SK-MEL-5 (cell line): Measurements from ENCODE around the gene PDRG1. TPM values are rescaled to one million over a fixed set of nuclear protein-coding genes. Genes with fewer than 3 reads are reported as not detected.

Experiments used
- small RNA-seq, 2 experiments: library from RNA; depleted of rRNA; stranded (forward); fragments of <200 nt; gene quantifications; one replicate each; pipeline ENCODE3, GENCODE V24; 2014
- total RNA-seq: library from RNA; depleted of rRNA; stranded (reverse); fragments of >200 nt; shearing (Covaris generic); gene quantifications from 2 replicates; pipeline ENCODE4 v1.2.3, GENCODE V29; 2014; rRNA removed

PDRG1 gene
- total RNA-seq, 1 experiment from 2014 or later, result 13.9 TPM

Small RNA genes within 50 kb of the gene (small RNA-seq; reads per million reads assigned to genes)
- gene RNU1-94P, result 0.02 to 0.05 reads per million in 2 experiments

Other genes starting within 250 kb of the PDRG1 start
- gene BCL2L1, start 229.2 kb downstream of the PDRG1 start, total RNA-seq, result 79.5 and 81.5 TPM in 2 replicates
- 69.1 and 74.2 TPM in 2 replicates for gene TPX2, start 212.8 kb downstream of the PDRG1 start, total RNA-seq
- not detected in 2 replicates for gene MYLK2, start 132.7 kb downstream of the PDRG1 start, total RNA-seq
- gene FOXS1, start 106.4 kb downstream of the PDRG1 start, total RNA-seq, result not detected in 2 replicates
- gene DUSP15, start 81.5 kb downstream of the PDRG1 start, total RNA-seq, result 6.2 and 6.6 TPM in 2 replicates
- not detected in 2 replicates for gene TTLL9, start 81.4 kb downstream of the PDRG1 start, total RNA-seq
- gene XKR7, start 16.1 kb upstream of the PDRG1 start, total RNA-seq, result 0.03 and 0.11 TPM in 2 replicates
- gene CCM2L, start 58.4 kb upstream of the PDRG1 start, total RNA-seq, result 0.08 and 0.16 TPM in 2 replicates
- not detected in 2 replicates for gene HCK, start 100.2 kb upstream of the PDRG1 start, total RNA-seq
- gene TM9SF4, start 157.7 kb upstream of the PDRG1 start, total RNA-seq, result 30.9 and 33.9 TPM in 2 replicates